GM12872 (cell line): ENCODE data around the gene DIP2B.

Experiments used
- CTCF ChIP-seq: IDR thresholded peaks from 3 replicates; pipeline ENCODE4 v1.5.1; 2011; ENCODE audit warnings: low read depth, mild to moderate bottlenecking, low read length, moderate library complexity; ENCODE audit not compliant: insufficient read depth

Gene DIP2B

GRCh38 chr12:50746431-50746830, 241.6 kb downstream of the DIP2B start:
- TF ChIP-seq CTCF, result no peak

- no peak for TF ChIP-seq CTCF
These were observed 243.0 kb downstream of the DIP2B start for GRCh38 chr12:50747817-50748216.

GRCh38 chr12:50749459-50749882, 244.7 kb downstream of the DIP2B start:
- TF ChIP-seq CTCF, result no peak

GRCh38 chr12:50750366-50750765, 245.6 kb downstream of the DIP2B start:
- TF ChIP-seq CTCF, result no peak

GRCh38 chr12:50751948-50752721, 247.3 kb downstream of the DIP2B start:
- TF ChIP-seq CTCF, result no peak

- no peak for TF ChIP-seq CTCF
These were observed 248.5 kb downstream of the DIP2B start for GRCh38 chr12:50753232-50753769.

- TF ChIP-seq CTCF, result no peak
These were observed 259.0 kb downstream of the DIP2B start, which contains the start of gene ATF1 for GRCh38 chr12:50763639-50764285. TSS of gene ATF1 (plus strand) at chr12:50764101. CDS start at chr12:50780146, 16,045 bp downstream.
